Measurements from ENCODE around the gene COX5A.
"Not testable (repeated sequence)": the region's sequence is repeated elsewhere in the genome, so short reads cannot be mapped to it uniquely, and the experiment has no call there.

Gene COX5A

GRCh38 chr15:74920456-74920855 lies 17.4 kb downstream of the COX5A start:
- H3K4me1 Mint-ChIP-seq, result no peaks in the 10 kb centered on the region
- H3K9me3 Mint-ChIP-seq, result no peaks in the 10 kb centered on the region

GRCh38 chr15:74917676-74918075 lies 20.2 kb downstream of the COX5A start:
- no peaks in the 10 kb centered on the region for H3K27me3 Mint-ChIP-seq
- H3K9me3 Mint-ChIP-seq, result no peaks in the 10 kb centered on the region
- H3K4me1 Mint-ChIP-seq, result no peaks in the 10 kb centered on the region
- H3K27ac Mint-ChIP-seq, result no peak overlapping the region
- ATAC-seq (no peak), DNase-seq (no peak)
- no peak overlapping the region for H3K4me3 Mint-ChIP-seq

More at GRCh38 chr15:74920456-74920855, 17.4 kb downstream of the COX5A start:
- no peak for DNase-seq
- ATAC-seq, result no peak
- Mint-ChIP-seq H3K4me3 (no peak overlapping the region), H3K27me3 (no peaks in the 10 kb centered on the region), H3K27ac (no peak overlapping the region)

GRCh38 chr15:74913799-74914198 lies 24.1 kb downstream of the COX5A start:
- H3K4me1 Mint-ChIP-seq, H3K9me3 Mint-ChIP-seq, H3K27me3 Mint-ChIP-seq, DNase-seq, H3K4me3 Mint-ChIP-seq, ATAC-seq, H3K27ac Mint-ChIP-seq: not testable (repeated sequence)

GRCh38 chr15:74913041-74913440 lies 24.8 kb downstream of the COX5A start:
- H3K9me3 Mint-ChIP-seq, result no peaks in the 10 kb centered on the region
- H3K4me1 Mint-ChIP-seq, result no peaks in the 10 kb centered on the region
- no peak overlapping the region for H3K27ac Mint-ChIP-seq
- H3K4me3 Mint-ChIP-seq, result no peak overlapping the region
- DNase-seq (no peak), ATAC-seq (no peak)
- no peaks in the 10 kb centered on the region for H3K27me3 Mint-ChIP-seq

GRCh38 chr15:74908635-74909034 lies 29.2 kb downstream of the COX5A start:
- no peaks in the 10 kb centered on the region for H3K27me3 Mint-ChIP-seq
- H3K4me3 Mint-ChIP-seq, result no peak overlapping the region
- H3K27ac Mint-ChIP-seq, result no peak overlapping the region
- H3K4me1 Mint-ChIP-seq, result peaks cover 23% of the 10 kb centered on the region
- no peak for ATAC-seq
- no peaks in the 10 kb centered on the region for H3K9me3 Mint-ChIP-seq
- no peak for DNase-seq

GRCh38 chr15:74907163-74907870 lies 30.6 kb downstream of the COX5A start:
- peaks cover 25% of the 10 kb centered on the region for H3K4me1 Mint-ChIP-seq
- DNase-seq (no peak), ATAC-seq (peak; percentile 8)
- H3K27ac Mint-ChIP-seq, result peak overlapping the region; percentile 98 to 99
- peak overlapping the region; percentile 98 to 99 for H3K4me3 Mint-ChIP-seq
- H3K9me3 Mint-ChIP-seq, result no peaks in the 10 kb centered on the region
- no peaks in the 10 kb centered on the region for H3K27me3 Mint-ChIP-seq

GRCh38 chr15:74906450-74907162 lies 31.3 kb downstream of the COX5A start, which contains the start of gene FAM219B:
Gene FAM219B (minus strand): TSS chr15:74906851. CDS start chr15:74906800, 51 bp downstream.
- H3K9me3 Mint-ChIP-seq, result no peaks in the 10 kb centered on the region
- DNase-seq (peak; percentile 74 to 79), ATAC-seq (peak; percentile 91)
- H3K27me3 Mint-ChIP-seq, result no peaks in the 10 kb centered on the region
- H3K4me1 Mint-ChIP-seq, result peaks cover 32% of the 10 kb centered on the region
- H3K27ac Mint-ChIP-seq, result peak within 1 kb of the TSS; percentile 98 to 99
- peak within 1 kb of the TSS; percentile 98 to 99 for H3K4me3 Mint-ChIP-seq

GRCh38 chr15:74906067-74906449 lies 31.8 kb downstream of the COX5A start:
- peak overlapping the region; percentile 82 to 91 for H3K27ac Mint-ChIP-seq

GRCh38 chr15:74904190-74904805 lies 33.6 kb downstream of the COX5A start:
- Mint-ChIP-seq H3K9me3 (no peaks in the 10 kb centered on the region), H3K27ac (no peak overlapping the region), H3K4me1 (peaks cover 38% of the 10 kb centered on the region), H3K27me3 (no peaks in the 10 kb centered on the region), H3K4me3 (peak overlapping the region in 1 of 2 donors; percentile 29)
- DNase-seq, result no peak
- no peak for ATAC-seq

More at GRCh38 chr15:74906067-74906449, 31.8 kb downstream of the COX5A start:
- H3K9me3 Mint-ChIP-seq, result no peaks in the 10 kb centered on the region
- DNase-seq, result peak in 1 of 2 donors; percentile 33
- no peaks in the 10 kb centered on the region for H3K27me3 Mint-ChIP-seq
- peak; percentile 51 for ATAC-seq
- peak overlapping the region; percentile 98 to 99 for H3K4me3 Mint-ChIP-seq
- peaks cover 32% of the 10 kb centered on the region for H3K4me1 Mint-ChIP-seq

GRCh38 chr15:74903676-74904075 lies 34.2 kb downstream of the COX5A start:
- no peaks in the 10 kb centered on the region for H3K27me3 Mint-ChIP-seq
- no peak overlapping the region for H3K4me3 Mint-ChIP-seq
- ATAC-seq, result no peak
- no peak overlapping the region for H3K27ac Mint-ChIP-seq
- no peaks in the 10 kb centered on the region for H3K9me3 Mint-ChIP-seq
- peaks cover 38% of the 10 kb centered on the region for H3K4me1 Mint-ChIP-seq
- no peak for DNase-seq

- Mint-ChIP-seq H3K4me1 (peaks cover 37% of the 10 kb centered on the region), H3K9me3 (no peaks in the 10 kb centered on the region), H3K4me3 (no peak overlapping the region), H3K27me3 (no peaks in the 10 kb centered on the region), H3K27ac (no peak overlapping the region)
- ATAC-seq (no peak), DNase-seq (no peak)
These were observed 35.4 kb downstream of the COX5A start for GRCh38 chr15:74902295-74903075.

- no peaks in the 10 kb centered on the region for H3K9me3 Mint-ChIP-seq
- no peak overlapping the region for H3K4me3 Mint-ChIP-seq
- H3K27me3 Mint-ChIP-seq, result no peaks in the 10 kb centered on the region
- peak overlapping the region in 1 of 2 donors; percentile 42 for H3K27ac Mint-ChIP-seq
- DNase-seq, result peak; percentile 58 to 60
- peaks cover 37% of the 10 kb centered on the region for H3K4me1 Mint-ChIP-seq
- peak; percentile 46 for ATAC-seq
These were observed 36.2 kb downstream of the COX5A start for GRCh38 chr15:74901612-74902063.

GRCh38 chr15:74897300-74897701 lies 40.6 kb downstream of the COX5A start:
- Mint-ChIP-seq H3K4me3 (no peak overlapping the region), H3K27ac (peak overlapping the region in 1 of 2 donors; percentile 78), H3K27me3 (no peaks in the 10 kb centered on the region), H3K4me1 (peaks cover 36% of the 10 kb centered on the region), H3K9me3 (no peaks in the 10 kb centered on the region)
- DNase-seq (no peak), ATAC-seq (no peak)

- H3K27me3 Mint-ChIP-seq, result no peaks in the 10 kb centered on the region
- H3K4me1 Mint-ChIP-seq, result peaks cover 37% of the 10 kb centered on the region
- H3K4me3 Mint-ChIP-seq, result no peak overlapping the region
- DNase-seq (no peak), ATAC-seq (no peak)
- no peak overlapping the region for H3K27ac Mint-ChIP-seq
- H3K9me3 Mint-ChIP-seq, result no peaks in the 10 kb centered on the region
These were observed 41.6 kb downstream of the COX5A start for GRCh38 chr15:74896316-74896715.

GRCh38 chr15:74895830-74896229 lies 42.0 kb downstream of the COX5A start:
- no peaks in the 10 kb centered on the region for H3K27me3 Mint-ChIP-seq
- no peak overlapping the region for H3K27ac Mint-ChIP-seq
- H3K4me1 Mint-ChIP-seq, result peaks cover 42% of the 10 kb centered on the region
- no peak for ATAC-seq
- no peak overlapping the region for H3K4me3 Mint-ChIP-seq
- H3K9me3 Mint-ChIP-seq, result no peaks in the 10 kb centered on the region
- DNase-seq, result no peak
